Measurements from ENCODE around the gene UBFD1. TPM values are rescaled to one million over a fixed set of nuclear protein-coding genes. Genes with fewer than 3 reads are reported as not detected.

UBFD1 gene
- total and polyA plus RNA-seq, 5 donors: 20.3 to 69.5 (median 54.7) TPM

DNA sequence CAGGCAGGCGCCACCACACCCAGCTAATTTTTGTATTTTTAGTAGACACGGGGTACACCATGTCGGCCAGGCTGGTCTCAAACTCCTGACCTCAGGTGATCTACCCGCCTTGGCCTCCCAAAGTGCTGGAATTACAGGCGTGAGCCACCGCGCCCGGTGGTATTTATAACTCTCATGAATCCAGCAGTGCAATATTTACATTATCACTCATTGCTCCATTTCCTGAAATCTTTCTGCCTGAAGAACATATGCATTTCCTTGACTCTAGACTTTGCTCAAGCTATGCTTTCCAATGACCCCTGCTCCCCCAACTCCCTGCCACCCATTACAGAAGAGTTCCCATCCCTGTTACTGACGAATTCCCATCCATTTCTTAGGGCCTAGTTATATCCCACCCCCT lies 58.3 kb downstream of the UBFD1 start:
- Histone ChIP-seq H3K4me1 (ENCODE audit: control insufficient read depth, insufficient read depth, low read length) (no peaks in the 10 kb centered on the region), H3K9me3 (ENCODE audit: control insufficient read depth, low read length) (no peaks in the 10 kb centered on the region), H3K27me3 (ENCODE audit: control insufficient read depth, insufficient read depth) (no peaks in the 10 kb centered on the region), H3K4me3 (ENCODE audit: low read length) (no peak overlapping the region), H3K27ac (ENCODE audit: low read length) (no peak overlapping the region)
- DNase-seq (no peak), ATAC-seq (no peak)
- intact Hi-C loops (cut with DNase I): no loop called here
- 94% methylated on average over 9 of the region's 9 CpGs for WGBS

Other genes starting within 250 kb of the UBFD1 start
- gene COG7, start 104.5 kb upstream of the UBFD1 start, total RNA-seq: 10 to 100 TPM; 11.7 to 13.8 (median 13.0) TPM
- gene COG7, start 104.5 kb upstream of the UBFD1 start, polyA plus RNA-seq: 13.0 TPM
- 10 to 100 TPM; 49.0 to 67.2 (median 56.4) TPM for gene GGA2, start 47.2 kb upstream of the UBFD1 start, total RNA-seq
- gene GGA2, start 47.2 kb upstream of the UBFD1 start, polyA plus RNA-seq: 20.4 TPM
- gene EARS2, start 377 bp upstream of the UBFD1 start, total RNA-seq: 10 to 100 TPM; 11.0 to 18.2 (median 13.7) TPM
- gene EARS2, start 377 bp upstream of the UBFD1 start, polyA plus RNA-seq: 15.9 TPM
- gene NDUFAB1, start 38.6 kb downstream of the UBFD1 start, total RNA-seq: 100 to 1,000 TPM; 378 to 517 (median 448) TPM
- gene NDUFAB1, start 38.6 kb downstream of the UBFD1 start, polyA plus RNA-seq: 1,123 TPM
- 1 to 10 TPM; 5.5 to 6.8 (median 6.0) TPM for gene PALB2, start 83.6 kb downstream of the UBFD1 start, total RNA-seq
- gene PALB2, start 83.6 kb downstream of the UBFD1 start, polyA plus RNA-seq: 4.1 TPM
- 10 to 100 TPM; 41.7 to 44.7 (median 42.5) TPM for gene DCTN5, start 83.7 kb downstream of the UBFD1 start, total RNA-seq
- 12.4 TPM for gene DCTN5, start 83.7 kb downstream of the UBFD1 start, polyA plus RNA-seq
- gene PLK1, start 121.2 kb downstream of the UBFD1 start, total RNA-seq: 1 to 10 TPM in 3 of 4 donors, under 1 TPM in 1; 0.91 to 2.2 (median 2.1) TPM
- 0.45 TPM for gene PLK1, start 121.2 kb downstream of the UBFD1 start, polyA plus RNA-seq
- under 1 TPM in 1 of 4 donors, not detected in 3; 0.28 TPM for gene ERN2, start 155.5 kb downstream of the UBFD1 start, total RNA-seq
- gene ERN2, start 155.5 kb downstream of the UBFD1 start, polyA plus RNA-seq: not detected
- not detected for gene CHP2, start 197.3 kb downstream of the UBFD1 start, total RNA-seq
- 0.07 TPM for gene CHP2, start 197.3 kb downstream of the UBFD1 start, polyA plus RNA-seq

Measured in right cardiac atrium (tissue), 5 donors.